DND-41 (cell line): ENCODE data around the gene ASB9.

Experiments
- CTCF ChIP-seq: IDR thresholded peaks from 2 replicates; pipeline ENCODE4 v1.5.1; 2012; ENCODE audit warnings: borderline replicate concordance, low read length, moderate library complexity, mild to moderate bottlenecking; ENCODE audit not compliant: poor library complexity, severe bottlenecking; ENCODE audit errors: extremely low read depth
- EZH2 ChIP-seq: IDR thresholded peaks from 3 replicates; pipeline ENCODE4 v1.6.1; 2012; ENCODE audit warnings: borderline replicate concordance, low read depth, mild to moderate bottlenecking, moderate library complexity, low read length, inconsistent platforms; ENCODE audit not compliant: severe bottlenecking

GRCh38 chrX:15235001-15235400 lies 34.9 kb downstream of the ASB9 start:
- TF ChIP-seq CTCF = no peak
- no peak for TF ChIP-seq EZH2
